Astrocyte (in vitro differentiated cells and primary cell): ENCODE results near the gene SGIP1. TPM values are rescaled to one million over a fixed set of nuclear protein-coding genes. Genes with fewer than 3 reads are reported as not detected.
A peak's percentile ranks its signal among the peaks of the same experiment; 100 is the strongest.

Experiments
- DNase-seq: peaks from one replicate; pipeline ENCODE4 v3.0.0-alpha.2; 2010; ENCODE audit warnings: low read depth
- FAIRE-seq: peaks from 2 replicates; lab custom pipeline; 2011; peaks lifted over from hg19 to GRCh38; lab: Jason Lieb, UNC
- H2AFZ ChIP-seq: 2 replicates; pipeline ENCODE4 v1.6.0; 2012; ENCODE audit warnings: low read depth, low read length, inconsistent platforms
- H3K27ac ChIP-seq: 2 replicates; pipeline ENCODE4 v1.5.1; 2011; ENCODE audit warnings: low read depth, low read length, inconsistent platforms
- H3K27me3 ChIP-seq: 2 replicates; pipeline ENCODE4 v1.6.0; 2011; ENCODE audit warnings: low read length, inconsistent platforms; ENCODE audit not compliant: insufficient read depth
- H3K36me3 ChIP-seq: 2 replicates; pipeline ENCODE4 v1.5.1; 2011; ENCODE audit warnings: low read length, inconsistent platforms; ENCODE audit not compliant: insufficient read depth
- H3K4me1 ChIP-seq: 2 replicates; pipeline ENCODE4 v1.5.1; 2011; ENCODE audit warnings: low read length, inconsistent platforms; ENCODE audit not compliant: insufficient read depth
- H3K4me2 ChIP-seq: 2 replicates; pipeline ENCODE4 v1.6.0; 2012; ENCODE audit warnings: low read length, inconsistent platforms
- H3K4me3 ChIP-seq: 2 replicates; pipeline ENCODE4 v1.5.1; 2011; ENCODE audit warnings: low read depth, mild to moderate bottlenecking, low read length, inconsistent platforms; ENCODE audit not compliant: insufficient read depth
- H3K79me2 ChIP-seq: 2 replicates; pipeline ENCODE4 v1.6.0; 2012; ENCODE audit warnings: mild to moderate bottlenecking, low read length, inconsistent platforms; ENCODE audit not compliant: insufficient read depth
- H3K9ac ChIP-seq: 2 replicates; pipeline ENCODE4 v1.6.0; 2012; ENCODE audit warnings: mild to moderate bottlenecking, low read length, inconsistent platforms
- H3K9me3 ChIP-seq: 2 replicates; pipeline ENCODE4 v1.5.1; 2012; ENCODE audit warnings: low read depth, mild to moderate bottlenecking, low read length, inconsistent platforms; ENCODE audit not compliant: insufficient read depth
- H4K20me1 ChIP-seq: 2 replicates; pipeline ENCODE4 v1.6.0; 2012; ENCODE audit warnings: low read length, inconsistent platforms; ENCODE audit not compliant: insufficient read depth
- H3K27ac Mint-ChIP-seq: one replicate; pipeline ENCODE4 v1.8.0; 2021; ENCODE audit warnings: mild to moderate bottlenecking, mixed read lengths; ENCODE audit not compliant: unreplicated experiment
- H3K27me3 Mint-ChIP-seq: one replicate; pipeline ENCODE4 v1.8.0; 2021; ENCODE audit warnings: low read depth, mixed read lengths; ENCODE audit not compliant: unreplicated experiment
- H3K36me3 Mint-ChIP-seq: one replicate; pipeline ENCODE4 v1.8.0; 2021; ENCODE audit warnings: low read depth, mixed read lengths; ENCODE audit not compliant: unreplicated experiment
- H3K4me1 Mint-ChIP-seq: one replicate; pipeline ENCODE4 v1.8.0; 2021; ENCODE audit warnings: low read depth, mixed read lengths; ENCODE audit not compliant: unreplicated experiment
- H3K4me3 Mint-ChIP-seq: one replicate; pipeline ENCODE4 v1.8.0; 2021; ENCODE audit warnings: mild to moderate bottlenecking, moderate library complexity, mixed read lengths; ENCODE audit not compliant: unreplicated experiment
- H3K9me3 Mint-ChIP-seq: one replicate; pipeline ENCODE4 v1.8.0; 2021; ENCODE audit warnings: mild to moderate bottlenecking, mixed read lengths; ENCODE audit not compliant: unreplicated experiment
- CTCF ChIP-seq: IDR thresholded peaks from 2 replicates; pipeline ENCODE4 v1.5.1; 2011; ENCODE audit warnings: low read depth, mild to moderate bottlenecking, inconsistent platforms, low read length, moderate library complexity; ENCODE audit not compliant: insufficient read depth
- EZH2 ChIP-seq: IDR thresholded peaks from 2 replicates; pipeline ENCODE4 v1.6.1; 2012; ENCODE audit warnings: mild to moderate bottlenecking, low read length, inconsistent platforms; ENCODE audit not compliant: insufficient read depth
- total RNA-seq: library from RNA; stranded (reverse); gene quantifications from 2 replicates; pipeline ENCODE4 v1.2.1, GENCODE V29; 2021

SGIP1 gene
- total RNA-seq, 1 donor from 2014 or later, result 8.8 TPM

GRCh38 chr1:66750577-66750976, 216.6 kb downstream of the SGIP1 start:
- DNase-seq (no peak), FAIRE-seq (no peak)
- H3K9me3 ChIP-seq, result no peaks in the 10 kb centered on the region
- H4K20me1 ChIP-seq, result no peaks in the 10 kb centered on the region
- H3K79me2 ChIP-seq, result no peaks in the 10 kb centered on the region
- peaks cover 8% of the 10 kb centered on the region for H3K4me1 ChIP-seq
- no peak overlapping the region for H3K4me2 ChIP-seq
- Mint-ChIP-seq H3K36me3 (no peaks in the 10 kb centered on the region), H3K4me3 (no peak overlapping the region), H3K9me3 (no peaks in the 10 kb centered on the region), H3K27ac (no peak overlapping the region), H3K27me3 (peaks cover 9% of the 10 kb centered on the region), H3K4me1 (peaks cover 4% of the 10 kb centered on the region)
- TF ChIP-seq EZH2, result no peak
- no peak for TF ChIP-seq CTCF
- no peak overlapping the region for H3K27ac ChIP-seq
- no peaks in the 10 kb centered on the region for H3K36me3 ChIP-seq
- no peaks in the 10 kb centered on the region for H3K27me3 ChIP-seq
- no peak overlapping the region for H3K9ac ChIP-seq
- no peak overlapping the region for H3K4me3 ChIP-seq
- H2AFZ ChIP-seq, result no peak overlapping the region

GRCh38 chr1:66751160-66751559, 217.2 kb downstream of the SGIP1 start:
- peaks cover 4% of the 10 kb centered on the region for H3K4me1 Mint-ChIP-seq
- Histone ChIP-seq H3K4me3 (no peak overlapping the region), H3K79me2 (no peaks in the 10 kb centered on the region), H2AFZ (no peak overlapping the region), H3K36me3 (no peaks in the 10 kb centered on the region), H3K9ac (no peak overlapping the region), H3K27ac (no peak overlapping the region), H3K9me3 (no peaks in the 10 kb centered on the region), H3K4me1 (peaks cover 8% of the 10 kb centered on the region), H4K20me1 (no peaks in the 10 kb centered on the region), H3K27me3 (no peaks in the 10 kb centered on the region), H3K4me2 (no peak overlapping the region)
- H3K9me3 Mint-ChIP-seq, result no peaks in the 10 kb centered on the region
- peaks cover 9% of the 10 kb centered on the region for H3K27me3 Mint-ChIP-seq
- FAIRE-seq (peak; percentile 23), DNase-seq (no peak)
- no peak overlapping the region for H3K27ac Mint-ChIP-seq
- no peaks in the 10 kb centered on the region for H3K36me3 Mint-ChIP-seq
- no peak overlapping the region for H3K4me3 Mint-ChIP-seq
- no peak for TF ChIP-seq CTCF
- no peak for TF ChIP-seq EZH2

- peak; percentile 35 for DNase-seq
Measured at GRCh38 chr1:66752000-66752592, 218.1 kb downstream of the SGIP1 start, which contains the start of gene DYNLT5. Gene DYNLT5 (plus strand): TSS chr1:66752459. CDS start chr1:66754659, 2,200 bp downstream.

More at GRCh38 chr1:66752000-66752592, 218.1 kb downstream of the SGIP1 start, which contains the start of gene DYNLT5:
- Histone ChIP-seq H3K79me2 (no peaks in the 10 kb centered on the region), H3K4me1 (peaks cover 8% of the 10 kb centered on the region), H3K9me3 (no peaks in the 10 kb centered on the region), H3K36me3 (no peaks in the 10 kb centered on the region), H3K4me3 (peak within 1 kb of the TSS; percentile 58), H3K27me3 (no peaks in the 10 kb centered on the region), H4K20me1 (no peaks in the 10 kb centered on the region), H3K4me2 (peak within 1 kb of the TSS; percentile 91), H2AFZ (peak within 1 kb of the TSS; percentile 82), H3K9ac (peak within 1 kb of the TSS; percentile 60), H3K27ac (no peak within 1 kb of the TSS)
- peak within 1 kb of the TSS; percentile 69 for H3K27ac Mint-ChIP-seq
- H3K9me3 Mint-ChIP-seq, result no peaks in the 10 kb centered on the region
- H3K36me3 Mint-ChIP-seq, result no peaks in the 10 kb centered on the region
- peak within 1 kb of the TSS; percentile 76 for H3K4me3 Mint-ChIP-seq
- peaks cover 9% of the 10 kb centered on the region for H3K27me3 Mint-ChIP-seq
- TF ChIP-seq EZH2 (no peak), CTCF (no peak)
- H3K4me1 Mint-ChIP-seq, result peaks cover 4% of the 10 kb centered on the region
- FAIRE-seq, result no peak
